IMR-90 (cell line): ENCODE data around the gene MYOF. TPM values are rescaled to one million over a fixed set of nuclear protein-coding genes. Genes with fewer than 3 reads are reported as not detected.
A peak's percentile ranks its signal among the peaks of the same experiment; 100 is the strongest.

Experiments
- ATAC-seq: fragments of 200-7000 bp; cut with Tn5 transposase; 2 replicates; pipeline ENCODE4 v1.9.1; 2020; ENCODE audit warnings: low read depth, mild to moderate bottlenecking, moderate library complexity
- BruUV-seq: library from RNA; stranded (reverse); fragments of 400-500 nt; replicated peaks from 2 replicates; lab custom pipeline; 2021; lab: Mats Ljungman, UMichigan
- CTCF ChIA-PET: fragments of 300-600 bp; formaldehyde crosslinking; extraction: SDS; loops from one replicate; lab custom pipeline; 2021; ENCODE audit warnings: antibody characterized with exemption; lab: Yijun Ruan, JAX
- POLR2A ChIA-PET: fragments of 300-600 bp; sonication (Branson Sonifier 250); formaldehyde crosslinking; loops from one replicate; lab custom pipeline; 2022; ENCODE audit warnings: antibody characterized with exemption; ENCODE audit not compliant: unreplicated experiment; lab: Charles Lee
- DNase-seq: peaks from one replicate; pipeline ENCODE4 v3.0.0; 2013
- H2AFZ ChIP-seq: replicated peaks from 2 replicates; pipeline ENCODE3; 2013; ENCODE audit warnings: low read length, mild to moderate bottlenecking; ENCODE audit not compliant: poor library complexity
- H2AK5ac ChIP-seq: 2 replicates; pipeline ENCODE4 v1.6.1; 2013; ENCODE audit warnings: low read depth, low read length, inconsistent platforms
- H2AK9ac ChIP-seq: replicated peaks from 2 replicates; pipeline ENCODE3; 2013; ENCODE audit warnings: mild to moderate bottlenecking, low read depth, low read length, moderate library complexity; ENCODE audit not compliant: poor library complexity
- H2BK120ac ChIP-seq: 2 replicates; pipeline ENCODE4 v1.6.1; 2013; ENCODE audit warnings: low read depth, low read length, inconsistent platforms
- H2BK15ac ChIP-seq: 3 replicates; pipeline ENCODE4 v1.6.1; 2013; ENCODE audit warnings: low read depth, low read length, inconsistent platforms
- H2BK20ac ChIP-seq: 2 replicates; pipeline ENCODE4 v1.6.1; 2013; ENCODE audit warnings: low read depth, mild to moderate bottlenecking, inconsistent platforms, low read length, moderate library complexity
- H2BK5ac ChIP-seq: 2 replicates; pipeline ENCODE4 v1.6.1; 2013; ENCODE audit warnings: mild to moderate bottlenecking, low read depth, low read length, inconsistent platforms; ENCODE audit not compliant: poor library complexity, severe bottlenecking
- H3K14ac ChIP-seq: replicated peaks from 2 replicates; pipeline ENCODE4 v1.6.1; 2013; ENCODE audit warnings: low read depth, low read length, inconsistent platforms
- H3K18ac ChIP-seq: 2 replicates; pipeline ENCODE4 v1.6.1; 2013; ENCODE audit warnings: low read depth, low read length, control low read depth
- H3K23ac ChIP-seq: 2 replicates; pipeline ENCODE4 v1.6.1; 2013; ENCODE audit warnings: low read depth, low read length, inconsistent platforms
- H3K27ac ChIP-seq: 2 replicates; pipeline ENCODE4 v1.5.1; 2013; ENCODE audit warnings: mild to moderate bottlenecking, control low read depth, low read length; ENCODE audit not compliant: insufficient read depth
- H3K27me3 ChIP-seq: 2 replicates; pipeline ENCODE4 v1.6.1; 2013; ENCODE audit warnings: low read length; ENCODE audit not compliant: control insufficient read depth, insufficient read depth
- H3K36me3 ChIP-seq: 2 replicates; pipeline ENCODE4 v1.6.1; 2013; ENCODE audit warnings: low read length, mixed read lengths; ENCODE audit not compliant: control insufficient read depth, insufficient read depth
- H3K4ac ChIP-seq: 2 replicates; pipeline ENCODE4 v1.6.1; 2013; ENCODE audit warnings: low read depth, low read length, inconsistent platforms
- H3K4me1 ChIP-seq: 2 replicates; pipeline ENCODE4 v1.6.1; 2013; ENCODE audit warnings: low read length, mixed read lengths; ENCODE audit not compliant: control insufficient read depth, insufficient read depth
- H3K4me2 ChIP-seq: 2 replicates; pipeline ENCODE4 v1.6.1; 2013; ENCODE audit warnings: low read depth, mild to moderate bottlenecking, control low read depth, low read length, moderate library complexity
- H3K4me3 ChIP-seq: 2 replicates; pipeline ENCODE4 v1.5.1; 2013; ENCODE audit warnings: low read depth, mild to moderate bottlenecking, control low read depth, low read length, moderate library complexity; ENCODE audit not compliant: insufficient read depth
- H3K56ac ChIP-seq: 2 replicates; pipeline ENCODE4 v1.6.1; 2013; ENCODE audit warnings: low read length, inconsistent platforms; ENCODE audit not compliant: insufficient read depth; ENCODE audit errors: extremely low read depth
- H3K79me1 ChIP-seq, 2 experiments: 2 replicates each; pipeline ENCODE4 v1.6.1; 2013; ENCODE audit warnings: low read length in 2 of 2, inconsistent platforms in 1 of 2, low read depth in 1 of 2
- H3K9ac ChIP-seq: 2 replicates; pipeline ENCODE4 v1.6.1; 2013; ENCODE audit warnings: low read depth, low read length, control low read depth
- H3K9me1 ChIP-seq: 2 replicates; pipeline ENCODE4 v1.6.1; 2013; ENCODE audit warnings: low read length, inconsistent platforms; ENCODE audit not compliant: insufficient read depth
- H3K9me3 ChIP-seq: 2 replicates; pipeline ENCODE4 v1.6.1; 2013; ENCODE audit warnings: low read length; ENCODE audit not compliant: control insufficient read depth, insufficient read depth
- H4K20me1 ChIP-seq: 2 replicates; pipeline ENCODE4 v1.6.1; 2013; ENCODE audit warnings: low read length, inconsistent platforms; ENCODE audit not compliant: insufficient read depth
- H4K5ac ChIP-seq: 2 replicates; pipeline ENCODE4 v1.6.1; 2013; ENCODE audit warnings: mild to moderate bottlenecking, low read depth, low read length, control low read depth
- H4K8ac ChIP-seq, 2 experiments: 2 replicates each; pipeline ENCODE4 v1.6.1; 2013; ENCODE audit warnings: low read depth in 2 of 2, low read length in 2 of 2, control low read depth in 1 of 2, inconsistent platforms in 1 of 2
- H4K91ac ChIP-seq: 2 replicates; pipeline ENCODE4 v1.6.1; 2013; ENCODE audit warnings: low read depth, low read length, inconsistent platforms; ENCODE audit not compliant: insufficient read depth
- BHLHE40 ChIP-seq: fragments of 150-350 bp; IDR thresholded peaks from 2 replicates; pipeline ENCODE4 v1.6.1; 2016; ENCODE audit warnings: mild to moderate bottlenecking, low read depth, low read length
- CEBPB ChIP-seq: IDR thresholded peaks from 2 replicates; pipeline ENCODE4 v1.6.1; 2012; ENCODE audit warnings: low read depth, low read length, improper control_type of control experiment
- CHD1 ChIP-seq: IDR thresholded peaks from 2 replicates; pipeline ENCODE4 v1.6.1; 2012; ENCODE audit warnings: low read depth, low read length, improper control_type of control experiment
- CTCF ChIP-seq: conservative IDR thresholded peaks from 2 replicates; pipeline ENCODE4 v1.5.1; 2012; ENCODE audit warnings: mild to moderate bottlenecking, low read depth, low read length, improper control_type of control experiment
- ELK1 ChIP-seq: fragments of 150-350 bp; IDR thresholded peaks from 2 replicates; pipeline ENCODE4 v1.6.1; 2016; ENCODE audit warnings: low read depth, mild to moderate bottlenecking, low read length, moderate library complexity, borderline replicate concordance
- FOS ChIP-seq: fragments of 150-350 bp; IDR thresholded peaks from 2 replicates; pipeline ENCODE4 v1.6.1; 2016; ENCODE audit warnings: low read depth, low read length
- MAFK ChIP-seq: IDR thresholded peaks from 2 replicates; pipeline ENCODE4 v1.6.1; 2012; ENCODE audit warnings: low read depth, low read length, improper control_type of control experiment
- MAZ ChIP-seq: IDR thresholded peaks from 2 replicates; pipeline ENCODE4 v1.6.1; 2012; ENCODE audit warnings: low read depth, mild to moderate bottlenecking, low read length, improper control_type of control experiment, moderate library complexity, borderline replicate concordance
- MXI1 ChIP-seq: IDR thresholded peaks from 2 replicates; pipeline ENCODE4 v1.6.1; 2012; ENCODE audit warnings: low read depth, mild to moderate bottlenecking, low read length, moderate library complexity, borderline replicate concordance
- NFE2L2 ChIP-seq: fragments of 150-350 bp; IDR thresholded peaks from 2 replicates; pipeline ENCODE4 v1.6.1; 2016; ENCODE audit warnings: low read depth, mild to moderate bottlenecking, low read length
- POLR2A ChIP-seq: IDR thresholded peaks from 2 replicates; pipeline ENCODE4 v1.6.1; 2012; ENCODE audit warnings: mild to moderate bottlenecking, low read depth, low read length
- RAD21 ChIP-seq: IDR thresholded peaks from 2 replicates; pipeline ENCODE4 v1.6.1; 2012; ENCODE audit warnings: low read length, improper control_type of control experiment
- RCOR1 ChIP-seq: IDR thresholded peaks from 2 replicates; pipeline ENCODE4 v1.6.1; 2012; ENCODE audit warnings: mild to moderate bottlenecking, low read length, improper control_type of control experiment; ENCODE audit not compliant: insufficient replicate concordance
- RFX5 ChIP-seq: IDR thresholded peaks from 2 replicates; pipeline ENCODE4 v1.8.0; 2012; ENCODE audit warnings: low read depth, mild to moderate bottlenecking, low read length, moderate library complexity
- SMC3 ChIP-seq: fragments of 150-350 bp; IDR thresholded peaks from 2 replicates; pipeline ENCODE4 v1.6.1; 2016; ENCODE audit warnings: low read depth, mild to moderate bottlenecking, antibody characterized with exemption, low read length, moderate library complexity
- USF2 ChIP-seq: fragments of 150-350 bp; IDR thresholded peaks from 2 replicates; pipeline ENCODE4 v1.6.1; 2017; ENCODE audit warnings: mild to moderate bottlenecking, antibody characterized with exemption, low read length, low read depth
- WGBS, 2 experiments: methylation state at CpG; one replicate each; pipeline versions ENCODE4 v1.1.5 to v1.1.7; 2013; ENCODE audit warnings: missing lambda C conversion rate in 2 of 2; ENCODE audit not compliant: insufficient read length in 1 of 2; ENCODE audit errors: extremely low coverage in 2 of 2; 5-methylcytosine and 5-hydroxymethylcytosine counted together
- dilution Hi-C: fragments of 300-500 bp; cut with HindIII; formaldehyde crosslinking; loops from one replicate; pipeline ENCODE4 v1.14.3; 2018; ENCODE audit warnings: low sequenced_read_pairs; ENCODE audit not compliant: unreplicated experiment
- in situ Hi-C: fragments of 300-500 bp; cut with MboI; formaldehyde crosslinking; loops from 3 replicates; pipeline ENCODE4 v1.14.3; 2019; ENCODE audit warnings: low sequenced_read_pairs, inconsistent platforms, mixed read lengths
- intact Hi-C: fragments of 100-400 bp; cut with micrococcal nuclease; formaldehyde crosslinking; loops from 2 replicates; pipeline ENCODE4 v1.10.0; 2022
- polyA plus RNA-seq, 3 experiments: library from polyadenylated mRNA; depleted of rRNA; stranded (reverse); fragments of >200 nt; gene quantifications; 2 replicates each; pipeline ENCODE4 v1.2.3, GENCODE V29; 2012; ENCODE audit warnings: low replicate concordance in 1 of 3
- total RNA-seq: library from RNA; depleted of rRNA; stranded (reverse); fragments of >200 nt; gene quantifications from 2 replicates; pipeline ENCODE4 v1.2.3, GENCODE V29; 2012

MYOF gene
- total and polyA plus RNA-seq, 2 of the 4 experiments (the other 2 are of a cell fraction), result 221 to 281 TPM

GRCh38 chr10:93513091-93513490 lies 31.0 kb upstream of the MYOF start:
- Histone ChIP-seq H3K18ac (no peak overlapping the region), H2BK20ac (no peak overlapping the region), H3K9me3 (no peaks in the 10 kb centered on the region), H3K4me3 (no peak overlapping the region), H3K14ac (no peak overlapping the region), H3K56ac (no peak overlapping the region), H3K9me1 (no peaks in the 10 kb centered on the region), H4K91ac (no peak overlapping the region), H3K4ac (no peak overlapping the region), H2AFZ (no peak overlapping the region), H3K9ac (no peak overlapping the region), H3K27ac (no peak overlapping the region), H2AK5ac (no peak overlapping the region), H3K27me3 (no peaks in the 10 kb centered on the region), H3K4me1 (peaks cover 5% of the 10 kb centered on the region), H4K8ac (no peak overlapping the region), H4K5ac (no peak overlapping the region), H3K4me2 (no peak overlapping the region), H4K20me1 (no peaks in the 10 kb centered on the region), H3K79me1 (peaks cover 4 to 8% of the 10 kb centered on the region in 2 experiments; a peak in 2 of 4 replicates), H2BK15ac (no peak overlapping the region), H2AK9ac (no peak overlapping the region), H3K36me3 (no peaks in the 10 kb centered on the region), H2BK5ac (peak overlapping the region; percentile 56), H2BK120ac (no peak overlapping the region), H3K23ac (no peak overlapping the region)
- CTCF ChIA-PET, result interaction anchor here (1.0 to 1.1 kb wide), 2 partner anchors 9 to 433 kb away, joined by 3 read pairs; no protein-coding TSS in a partner anchor
- no peak for DNase-seq
- no CpG with 5 or more reads among the region's 1 CpG for WGBS, 2 experiments
- BruUV-seq, result no TSS peak
- no peak for ATAC-seq
- intact Hi-C loops, result no loop called here
- dilution Hi-C loops, result no loop called here
- in situ Hi-C loops, result loop anchor here (10.0 to 25.0 kb wide), 2 partner anchors 428 to 626 kb away; no protein-coding TSS in a partner anchor
- POLR2A ChIA-PET, result no interaction called here
- TF ChIP-seq BHLHE40 (no peak), CHD1 (no peak), NFE2L2 (no peak), FOS (no peak), RAD21 (no peak), SMC3 (no peak), CTCF (no peak), CEBPB (no peak), MAZ (no peak), RCOR1 (no peak), USF2 (no peak), MAFK (no peak), POLR2A (no peak), RFX5 (no peak), ELK1 (no peak), MXI1 (no peak)
